RWPE2 (cell line): ENCODE measurements around the gene RAB17.

Experiments
- ATAC-seq: fragments of 200-7000 bp; cut with Tn5 transposase; 3 replicates; pipeline ENCODE4 v1.9.1; 2021; ENCODE audit warnings: low read depth
- DNase-seq: peaks from one replicate; pipeline ENCODE4 v3.0.0-alpha.2; 2020; ENCODE audit warnings: low spot score
- H3K27ac ChIP-seq: fragments of 450-650 bp; 2 replicates; pipeline ENCODE4 v1.5.1; 2017; ENCODE audit warnings: mild to moderate bottlenecking; ENCODE audit not compliant: poor library complexity, severe bottlenecking
- H3K27me3 ChIP-seq: fragments of 250-450 bp; sonication (Bioruptor Pico); 2 replicates; pipeline ENCODE4 v1.5.1; 2021; ENCODE audit warnings: mild to moderate bottlenecking, moderate library complexity; ENCODE audit not compliant: insufficient read depth, poor library complexity, severe bottlenecking
- H3K36me3 ChIP-seq: fragments of 250-450 bp; sonication (Bioruptor Pico); 2 replicates; pipeline ENCODE4 v1.5.1; 2020; ENCODE audit warnings: low read depth, mild to moderate bottlenecking, moderate library complexity
- H3K4me1 ChIP-seq: fragments of 250-450 bp; sonication (Bioruptor Pico); 2 replicates; pipeline ENCODE4 v1.5.1; 2021; ENCODE audit warnings: mild to moderate bottlenecking, moderate library complexity; ENCODE audit not compliant: insufficient read depth, poor library complexity, severe bottlenecking
- H3K4me3 ChIP-seq: fragments of 250-450 bp; sonication (Bioruptor Pico); 2 replicates; pipeline ENCODE4 v1.5.1; 2021; ENCODE audit warnings: mild to moderate bottlenecking, moderate library complexity; ENCODE audit not compliant: severe bottlenecking
- H3K9me3 ChIP-seq: fragments of 250-450 bp; sonication (Bioruptor Pico); 2 replicates; pipeline ENCODE4 v1.5.1; 2021; ENCODE audit warnings: mild to moderate bottlenecking, moderate library complexity; ENCODE audit not compliant: severe bottlenecking
- TF ChIP-seq, protein P1 (sequence below): fragments of 450-650 bp; IDR thresholded peaks from one replicate; pipeline ENCODE4 v1.5.1; 2017; ENCODE audit warnings: mild to moderate bottlenecking, moderate library complexity; ENCODE audit not compliant: poor library complexity, severe bottlenecking

The RAB17 gene

DNA sequence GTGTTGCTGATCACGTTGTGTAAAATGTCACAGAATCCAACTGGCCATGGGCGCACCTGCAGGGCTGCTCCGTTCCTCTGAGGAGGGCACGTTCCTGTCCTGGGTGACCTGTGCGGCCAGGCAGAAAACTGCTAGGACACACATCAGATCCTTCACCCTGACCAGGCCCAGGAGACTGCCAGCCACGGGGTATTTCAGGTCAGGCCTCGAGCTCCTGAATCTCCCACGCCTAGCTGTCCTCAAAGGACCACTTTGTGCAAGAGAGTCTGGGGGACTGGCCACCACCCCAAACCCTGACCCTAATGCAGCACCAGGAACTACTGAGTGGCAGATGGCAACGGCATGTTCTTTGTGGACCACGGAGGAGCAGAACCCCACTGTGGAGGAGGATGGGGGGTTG, 13.1 kb downstream of the RAB17 start:
- no peak for ATAC-seq
- H3K36me3 ChIP-seq, result no peaks in the 10 kb centered on the region
- peaks cover 15% of the 10 kb centered on the region for H3K4me1 ChIP-seq
- DNase-seq, result no peak
- no peaks in the 10 kb centered on the region for H3K27me3 ChIP-seq
- no peak overlapping the region for H3K27ac ChIP-seq
- TF ChIP-seq, protein P1, sequence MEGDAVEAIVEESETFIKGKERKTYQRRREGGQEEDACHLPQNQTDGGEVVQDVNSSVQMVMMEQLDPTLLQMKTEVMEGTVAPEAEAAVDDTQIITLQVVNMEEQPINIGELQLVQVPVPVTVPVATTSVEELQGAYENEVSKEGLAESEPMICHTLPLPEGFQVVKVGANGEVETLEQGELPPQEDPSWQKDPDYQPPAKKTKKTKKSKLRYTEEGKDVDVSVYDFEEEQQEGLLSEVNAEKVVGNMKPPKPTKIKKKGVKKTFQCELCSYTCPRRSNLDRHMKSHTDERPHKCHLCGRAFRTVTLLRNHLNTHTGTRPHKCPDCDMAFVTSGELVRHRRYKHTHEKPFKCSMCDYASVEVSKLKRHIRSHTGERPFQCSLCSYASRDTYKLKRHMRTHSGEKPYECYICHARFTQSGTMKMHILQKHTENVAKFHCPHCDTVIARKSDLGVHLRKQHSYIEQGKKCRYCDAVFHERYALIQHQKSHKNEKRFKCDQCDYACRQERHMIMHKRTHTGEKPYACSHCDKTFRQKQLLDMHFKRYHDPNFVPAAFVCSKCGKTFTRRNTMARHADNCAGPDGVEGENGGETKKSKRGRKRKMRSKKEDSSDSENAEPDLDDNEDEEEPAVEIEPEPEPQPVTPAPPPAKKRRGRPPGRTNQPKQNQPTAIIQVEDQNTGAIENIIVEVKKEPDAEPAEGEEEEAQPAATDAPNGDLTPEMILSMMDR, result no peak
- H3K4me3 ChIP-seq, result no peak overlapping the region
- no peaks in the 10 kb centered on the region for H3K9me3 ChIP-seq

DNA sequence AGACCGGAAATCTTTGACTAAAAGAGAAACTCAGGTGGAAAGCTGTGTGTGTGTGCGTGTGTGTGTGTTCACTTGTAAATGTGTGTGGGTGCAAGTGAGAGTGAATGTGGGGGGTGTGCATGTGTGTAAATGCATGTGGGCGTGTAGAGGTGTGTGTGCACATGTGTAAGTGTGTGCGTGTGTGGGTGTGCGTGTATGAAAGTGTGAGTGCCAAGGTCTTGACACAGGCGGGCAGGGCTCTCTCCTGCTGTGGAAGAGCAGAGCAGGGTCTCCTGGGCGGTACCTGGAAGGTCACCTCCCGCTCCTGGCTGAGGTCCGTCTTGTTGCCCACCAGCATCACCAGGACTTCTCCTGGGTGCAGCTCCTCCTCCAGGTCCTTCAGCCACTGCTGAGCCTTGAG, 13.6 kb downstream of the RAB17 start:
- no peaks in the 10 kb centered on the region for H3K36me3 ChIP-seq
- no peaks in the 10 kb centered on the region for H3K9me3 ChIP-seq
- peaks cover 19% of the 10 kb centered on the region for H3K4me1 ChIP-seq
- no peak overlapping the region for H3K4me3 ChIP-seq
- ATAC-seq, result no peak
- DNase-seq, result no peak
- H3K27ac ChIP-seq, result no peak overlapping the region
- TF ChIP-seq, protein P1, result no peak
- H3K27me3 ChIP-seq, result no peaks in the 10 kb centered on the region

DNA sequence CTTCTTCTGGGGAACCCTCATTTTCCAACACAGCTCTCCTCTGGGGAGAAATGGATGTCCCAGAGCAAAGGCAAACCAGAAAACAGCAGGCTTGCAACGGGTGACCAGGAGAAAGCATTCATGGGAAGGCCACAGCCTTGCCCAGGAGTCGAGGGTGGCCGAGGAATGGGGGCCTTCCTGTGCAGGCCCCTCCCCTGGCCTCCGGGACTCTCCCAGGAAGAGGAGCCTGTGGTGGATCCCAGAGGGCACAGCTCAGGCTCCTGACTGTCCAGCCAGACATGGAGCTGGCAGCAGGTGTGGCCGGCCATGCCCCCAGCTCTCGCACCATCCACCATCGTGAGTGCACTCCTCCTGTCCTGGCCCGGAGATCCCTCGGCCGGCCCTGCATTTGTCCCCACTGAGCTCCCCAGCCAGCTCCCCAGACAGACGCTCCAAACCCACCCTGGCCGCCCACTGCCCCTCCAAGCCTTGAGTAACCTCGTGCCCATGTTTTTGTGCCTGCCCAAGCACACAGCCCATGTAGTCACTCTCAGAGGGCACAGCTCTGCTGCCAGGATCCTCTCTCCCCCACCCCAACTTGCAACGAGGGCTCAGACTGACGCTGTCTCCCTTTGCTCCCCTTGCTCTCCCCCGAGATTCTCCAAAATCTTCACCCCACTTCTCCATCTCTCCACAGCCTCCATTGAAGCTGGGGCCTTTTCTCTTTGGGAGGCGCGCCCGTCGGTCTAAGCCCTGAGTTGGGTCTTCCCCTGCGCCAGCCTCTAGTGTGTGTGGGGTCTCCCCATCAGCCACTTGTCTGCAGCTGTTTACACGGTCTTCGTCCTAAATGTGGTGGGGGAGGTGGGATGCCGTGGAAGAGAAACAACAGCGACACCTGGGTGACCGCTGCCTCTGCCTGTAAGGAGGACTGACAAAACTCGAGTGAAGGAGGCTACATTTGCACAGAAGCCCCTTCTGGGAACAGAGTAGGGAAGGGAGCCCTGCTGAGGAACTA, 14.4 kb downstream of the RAB17 start:
- Histone ChIP-seq H3K4me1 (peaks cover 19% of the 10 kb centered on the region), H3K27me3 (no peaks in the 10 kb centered on the region), H3K4me3 (no peak overlapping the region), H3K27ac (peak overlapping the region; percentile 52), H3K36me3 (no peaks in the 10 kb centered on the region), H3K9me3 (no peaks in the 10 kb centered on the region)
- DNase-seq (no peak), ATAC-seq (no peak)
- TF ChIP-seq, protein P1, result no peak

DNA sequence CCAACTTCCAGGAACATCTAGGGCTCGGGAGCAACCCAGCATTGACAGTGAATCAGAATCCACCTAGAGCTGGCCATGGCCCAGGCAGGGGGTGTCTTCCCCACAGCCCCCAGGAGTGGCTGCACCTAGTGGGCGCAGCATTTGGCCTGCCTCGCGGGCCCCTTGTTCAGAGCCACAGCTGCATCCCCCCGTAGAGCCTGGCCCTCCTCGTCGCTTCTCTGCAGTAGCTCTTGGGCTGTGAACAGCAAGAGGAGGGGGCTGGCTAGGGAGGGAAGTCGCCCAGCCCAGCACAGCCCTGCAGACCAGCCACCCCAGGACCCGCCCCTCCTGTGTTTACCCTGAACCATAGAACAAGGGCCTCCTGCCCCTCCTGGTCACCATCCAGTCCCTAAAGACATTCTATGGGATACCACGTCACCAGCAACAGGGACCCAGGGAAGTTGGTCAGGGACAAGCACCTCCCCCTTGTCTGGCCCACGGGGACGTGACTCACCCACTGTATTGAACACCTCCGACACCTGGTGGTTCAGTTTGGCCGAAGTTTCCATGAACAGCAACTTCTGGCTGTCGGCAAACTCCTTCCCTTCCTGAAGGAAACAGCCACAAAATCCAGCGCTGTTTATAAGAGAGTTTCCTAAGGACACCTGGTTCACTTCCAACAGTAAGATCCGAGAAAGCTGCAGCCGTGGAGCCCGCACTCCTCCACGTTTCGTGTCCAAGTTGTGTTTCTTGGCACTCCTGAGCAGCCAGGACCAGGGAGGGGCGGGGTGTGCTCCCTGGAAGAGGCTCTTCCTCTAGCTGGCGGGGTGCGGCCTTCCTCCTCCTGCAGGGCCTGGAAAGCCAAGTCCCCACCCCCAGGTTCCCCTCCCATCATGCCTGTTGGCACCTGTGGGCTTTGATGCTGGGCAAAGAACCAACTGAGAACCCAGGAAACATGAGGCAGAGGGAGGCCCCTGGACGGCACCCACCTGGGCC, 15.4 kb downstream of the RAB17 start:
- no peaks in the 10 kb centered on the region for H3K27me3 ChIP-seq
- no peaks in the 10 kb centered on the region for H3K9me3 ChIP-seq
- H3K4me3 ChIP-seq, result peak overlapping the region; percentile 7
- DNase-seq, result no peak
- TF ChIP-seq, protein P1, result peak; percentile 38
- ATAC-seq, result peak; percentile 73
- peak overlapping the region; percentile 52 for H3K27ac ChIP-seq
- no peaks in the 10 kb centered on the region for H3K36me3 ChIP-seq
- peaks cover 19% of the 10 kb centered on the region for H3K4me1 ChIP-seq
